H1 (cell line): Measurements from ENCODE around the gene SLFN12. TPM values are rescaled to one million over a fixed set of nuclear protein-coding genes. Genes with fewer than 3 reads are reported as not detected.

ENCODE experiments used
- CTCF ChIP-seq, 3 experiments: IDR thresholded peaks; 1 replicate in 2 of 3; 2 replicates in 1 of 3; pipeline versions ENCODE4 v1.5.1 to v1.6.1; 2011; ENCODE audit warnings: low read length in 3 of 3, mild to moderate bottlenecking in 3 of 3, inconsistent platforms in 2 of 3, low read depth in 1 of 3, moderate library complexity in 1 of 3; ENCODE audit not compliant: insufficient read depth in 1 of 3; ENCODE audit errors: control extremely low read depth in 1 of 3
- FOSL1 ChIP-seq: IDR thresholded peaks from 2 replicates; pipeline ENCODE4 v1.6.1; 2011; ENCODE audit warnings: mild to moderate bottlenecking, low read depth, low read length, moderate library complexity; ENCODE audit not compliant: insufficient read depth
- GTF2F1 ChIP-seq: IDR thresholded peaks from 2 replicates; pipeline ENCODE4 v1.6.1; 2012; ENCODE audit warnings: low read depth, low read length, improper control_type of control experiment, borderline replicate concordance
- KDM4A ChIP-seq: IDR thresholded peaks from one replicate; pipeline ENCODE4 v1.7.1; 2012; ENCODE audit warnings: low read depth, mild to moderate bottlenecking, moderate library complexity, low read length, inconsistent platforms; ENCODE audit not compliant: severe bottlenecking
- MAX ChIP-seq: IDR thresholded peaks from 2 replicates; pipeline ENCODE4 v1.6.1; 2012; ENCODE audit warnings: inconsistent platforms
- YY1 ChIP-seq: IDR thresholded peaks from 2 replicates; pipeline ENCODE4 v1.6.1; 2011; ENCODE audit warnings: low read depth, mild to moderate bottlenecking, low read length
- polyA plus RNA-seq, 7 experiments: library from polyadenylated mRNA; depleted of rRNA in 3 of 7; stranded (reverse) in 5 of 7; unstranded in 2 of 7; fragments of >200 nt in 5 of 7; fragments of 200-250 nt in 2 of 7; gene quantifications; 1 replicate in 5 of 7; 2 replicates in 1 of 7; 4 replicates in 1 of 7; pipeline versions ENCODE4 v1.2.1 to v1.2.3, GENCODE V29; 2011 to 2013; ENCODE audit warnings: missing spikeins in 2 of 7, mixed read lengths in 2 of 7
- small RNA-seq: library from polyadenylated mRNA; stranded (forward); fragments of <200 nt; extraction: miRNeasy Mini kit (QIAGEN cat#:217004); gene quantifications from one replicate; pipeline ENCODE3, GENCODE V24; 2013; ENCODE audit not compliant: insufficient read depth
- total RNA-seq: library from RNA; stranded (reverse); fragmentation: NEBNext Ultra II Directional; extraction: Animal tissue kit (Norgen Biotek cat#: 25700); gene quantifications from 2 replicates; pipeline ENCODE4 v1.2.1, GENCODE V29; 2021

SLFN12 gene
- total and polyA plus RNA-seq, 2 of the 8 experiments (the other 6 are each of a cell fraction or from before 2014, with no cell fraction given): 1.6 to 10.7 TPM

- no peak for TF ChIP-seq CTCF (IDR thresholded peaks at IDR 0.05; ENCODE audit: control extremely low read depth in 1 of 3, insufficient read depth in 1 of 3, low read depth in 1 of 3, low read length in 3 of 3)
- TF ChIP-seq KDM4A: no peak
- TF ChIP-seq MAX: no peak
- TF ChIP-seq YY1: no peak
- TF ChIP-seq GTF2F1: no peak
- no peak for TF ChIP-seq FOSL1
Observed at GRCh38 chr17:35361027-35361426, 71.3 kb downstream of the SLFN12 start (continued).

Small RNAs within 50 kb of the gene (small RNA-seq; reads per million reads assigned to genes)
- not detected for gene AC060766.3
- gene AC060766.5: not detected

Other genes starting within 250 kb of the SLFN12 start
- not detected in 2 replicates for gene SLC35G3, start 238.1 kb downstream of the SLFN12 start, total RNA-seq
- gene SLC35G3, start 238.1 kb downstream of the SLFN12 start, polyA plus RNA-seq (2011; rRNA removed): not detected in 2 replicates
- 2.6 and 3.0 TPM in 2 replicates for gene SLFN5, start 189.4 kb downstream of the SLFN12 start, total RNA-seq
- gene SLFN5, start 189.4 kb downstream of the SLFN12 start, polyA plus RNA-seq (2011; rRNA removed): 0.86 and 0.96 TPM in 2 replicates
- 0.27 and 0.28 TPM in 2 replicates for gene SLFN11, start 58.9 kb downstream of the SLFN12 start, total RNA-seq
- 0.09 and 0.11 TPM in 2 replicates for gene SLFN11, start 58.9 kb downstream of the SLFN12 start, polyA plus RNA-seq (2011; rRNA removed)
- 27.5 and 28.1 TPM in 2 replicates for gene SLFN13, start 16.3 kb upstream of the SLFN12 start, total RNA-seq
- 9.0 and 15.7 TPM in 2 replicates for gene SLFN13, start 16.3 kb upstream of the SLFN12 start, polyA plus RNA-seq (2011; rRNA removed)
- gene SLFN12L, start 105.2 kb upstream of the SLFN12 start, total RNA-seq: not detected in 2 replicates
- gene SLFN12L, start 105.2 kb upstream of the SLFN12 start, polyA plus RNA-seq (2011; rRNA removed): not detected in 2 replicates
- gene SLFN14, start 128.3 kb upstream of the SLFN12 start, total RNA-seq: not detected in 2 replicates
- gene SLFN14, start 128.3 kb upstream of the SLFN12 start, polyA plus RNA-seq (2011; rRNA removed): 0.03 TPM in 1 of 2 replicates, not detected in the other
- 2.5 and 3.0 TPM in 2 replicates for gene PEX12, start 146.1 kb upstream of the SLFN12 start, total RNA-seq
- 4.5 and 5.9 TPM in 2 replicates for gene PEX12, start 146.1 kb upstream of the SLFN12 start, polyA plus RNA-seq (2011; rRNA removed)
- 194 and 199 TPM in 2 replicates for gene AP2B1, start 154.8 kb upstream of the SLFN12 start, total RNA-seq
- gene AP2B1, start 154.8 kb upstream of the SLFN12 start, polyA plus RNA-seq (2011; rRNA removed): 63.4 and 95.5 TPM in 2 replicates